Hepatocyte (in vitro differentiated cells): ENCODE data around the gene BIRC5. TPM values are rescaled to one million over a fixed set of nuclear protein-coding genes. Genes with fewer than 3 reads are reported as not detected.
A peak's percentile ranks its signal among the peaks of the same experiment; 100 is the strongest.

Experiments
- DNase-seq: peaks from one replicate; pipeline ENCODE4 v3.0.0-alpha.2; 2016; ENCODE audit warnings: low spot score
- H2AFZ ChIP-seq: fragments of 200-600 bp; sonication (generic); 2 replicates; pipeline ENCODE4 v1.6.0; 2016; ENCODE audit warnings: antibody characterized with exemption, mild to moderate bottlenecking
- H3K27ac ChIP-seq: fragments of 200-600 bp; sonication (generic); 2 replicates; pipeline ENCODE4 v1.5.1; 2016; ENCODE audit warnings: mild to moderate bottlenecking
- H3K27me3 ChIP-seq: fragments of 200-600 bp; sonication (generic); 2 replicates; pipeline ENCODE4 v1.6.1; 2016
- H3K36me3 ChIP-seq: fragments of 200-600 bp; sonication (generic); replicated peaks from 2 replicates; pipeline ENCODE4 v1.5.1; 2016; ENCODE audit warnings: low read depth; ENCODE audit not compliant: insufficient read depth
- H3K4me1 ChIP-seq: fragments of 200-600 bp; sonication (generic); 2 replicates; pipeline ENCODE4 v1.5.1; 2016; ENCODE audit warnings: mild to moderate bottlenecking, moderate library complexity; ENCODE audit not compliant: insufficient read depth
- H3K4me2 ChIP-seq: fragments of 200-600 bp; sonication (generic); 2 replicates; pipeline ENCODE4 v1.6.0; 2016
- H3K4me3 ChIP-seq: fragments of 200-600 bp; sonication (generic); 2 replicates; pipeline ENCODE4 v1.5.1; 2016; ENCODE audit warnings: mild to moderate bottlenecking
- H3K79me2 ChIP-seq: fragments of 200-600 bp; sonication (generic); 2 replicates; pipeline ENCODE4 v1.6.0; 2017; ENCODE audit warnings: mild to moderate bottlenecking
- H3K9me2 ChIP-seq: fragments of 200-600 bp; sonication (generic); replicated peaks from 2 replicates; pipeline ENCODE4 v1.6.0; 2017; ENCODE audit warnings: mild to moderate bottlenecking; ENCODE audit not compliant: insufficient read depth
- H3K9me3 ChIP-seq: fragments of 200-600 bp; sonication (generic); 2 replicates; pipeline ENCODE4 v1.5.1; 2016; ENCODE audit warnings: low read depth, mild to moderate bottlenecking
- H4K20me1 ChIP-seq: fragments of 200-600 bp; sonication (generic); 2 replicates; pipeline ENCODE4 v1.6.0; 2016; ENCODE audit warnings: mild to moderate bottlenecking; ENCODE audit not compliant: insufficient read depth, poor library complexity, severe bottlenecking
- EZH2 ChIP-seq: fragments of 200-600 bp; sonication (generic); IDR thresholded peaks from 2 replicates; pipeline ENCODE4 v1.6.1; 2016; ENCODE audit warnings: antibody characterized with exemption, mild to moderate bottlenecking, borderline replicate concordance
- EZH2phosphoT487 ChIP-seq: fragments of 200-600 bp; sonication (generic); IDR thresholded peaks from one replicate; pipeline ENCODE4 v1.6.1; 2018; ENCODE audit warnings: antibody characterized with exemption, mild to moderate bottlenecking, low read depth, moderate library complexity; ENCODE audit not compliant: unreplicated experiment, severe bottlenecking
- WGBS: methylation state at CpG from one replicate; pipeline ENCODE4 v1.1.6; 2016; ENCODE audit warnings: low lambda C conversion rate; ENCODE audit errors: missing lambda C conversion rate; 5-methylcytosine and 5-hydroxymethylcytosine counted together
- polyA plus RNA-seq: library from polyadenylated mRNA; unstranded; fragments of >200 nt; fragmentation: Nextera tagmentation; extraction: Ambion mirVana; gene quantifications from 2 replicates; pipeline ENCODE4 v1.2.1, GENCODE V29; 2016
- small RNA-seq: library from RNA; depleted of rRNA; stranded (forward); fragments of <200 nt; gene quantifications from one replicate; pipeline ENCODE3, GENCODE V24; 2014
- total RNA-seq: library from RNA; depleted of rRNA; stranded (reverse); fragments of >200 nt; gene quantifications from 2 replicates; pipeline ENCODE4 v1.2.3, GENCODE V29; 2014
- TF ChIP-seq, protein P1 (sequence below): fragments of 200-600 bp; sonication (generic); IDR thresholded peaks from 2 replicates; pipeline ENCODE4 v1.5.1; 2016; ENCODE audit warnings: antibody characterized with exemption, mild to moderate bottlenecking; ENCODE audit not compliant: poor library complexity

The BIRC5 gene
- total and polyA plus RNA-seq, 2 experiments from 2014 or later: 12.4 to 14.6 TPM

DNA sequence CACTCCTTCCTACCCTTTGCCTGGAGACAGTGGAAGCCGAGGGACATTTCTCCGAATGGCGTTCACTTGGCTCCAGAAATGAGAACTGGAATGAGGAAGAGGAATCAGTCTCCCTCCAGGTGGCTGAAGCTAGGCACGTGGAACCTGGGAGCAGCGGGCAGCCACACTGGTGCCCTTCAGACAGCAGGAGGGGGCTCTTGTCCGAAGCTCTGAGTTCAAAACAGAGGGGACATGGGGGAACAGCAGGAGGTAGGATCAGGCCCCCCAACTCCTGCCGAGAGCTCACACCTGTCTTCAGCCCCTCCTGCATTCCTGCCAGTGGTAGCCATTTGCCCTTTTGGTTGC lies 58.8 kb downstream of the BIRC5 start:
- Histone ChIP-seq H3K4me1 (peaks cover 47% of the 10 kb centered on the region), H3K9me3 (no peaks in the 10 kb centered on the region), H3K27me3 (no peaks in the 10 kb centered on the region), H3K36me3 (no peaks in the 10 kb centered on the region), H3K4me2 (peak overlapping the region; percentile 55), H3K79me2 (no peaks in the 10 kb centered on the region), H3K27ac (peak overlapping the region; percentile 76), H2AFZ (no peak overlapping the region), H3K9me2 (no peaks in the 10 kb centered on the region), H4K20me1 (no peaks in the 10 kb centered on the region), H3K4me3 (no peak overlapping the region)
- 48% methylated on average over 7 of the region's 7 CpGs for WGBS
- no peak for DNase-seq
- TF ChIP-seq EZH2phosphoT487 (no peak), EZH2 (no peak)
- TF ChIP-seq, protein P1, sequence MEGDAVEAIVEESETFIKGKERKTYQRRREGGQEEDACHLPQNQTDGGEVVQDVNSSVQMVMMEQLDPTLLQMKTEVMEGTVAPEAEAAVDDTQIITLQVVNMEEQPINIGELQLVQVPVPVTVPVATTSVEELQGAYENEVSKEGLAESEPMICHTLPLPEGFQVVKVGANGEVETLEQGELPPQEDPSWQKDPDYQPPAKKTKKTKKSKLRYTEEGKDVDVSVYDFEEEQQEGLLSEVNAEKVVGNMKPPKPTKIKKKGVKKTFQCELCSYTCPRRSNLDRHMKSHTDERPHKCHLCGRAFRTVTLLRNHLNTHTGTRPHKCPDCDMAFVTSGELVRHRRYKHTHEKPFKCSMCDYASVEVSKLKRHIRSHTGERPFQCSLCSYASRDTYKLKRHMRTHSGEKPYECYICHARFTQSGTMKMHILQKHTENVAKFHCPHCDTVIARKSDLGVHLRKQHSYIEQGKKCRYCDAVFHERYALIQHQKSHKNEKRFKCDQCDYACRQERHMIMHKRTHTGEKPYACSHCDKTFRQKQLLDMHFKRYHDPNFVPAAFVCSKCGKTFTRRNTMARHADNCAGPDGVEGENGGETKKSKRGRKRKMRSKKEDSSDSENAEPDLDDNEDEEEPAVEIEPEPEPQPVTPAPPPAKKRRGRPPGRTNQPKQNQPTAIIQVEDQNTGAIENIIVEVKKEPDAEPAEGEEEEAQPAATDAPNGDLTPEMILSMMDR: no peak

GRCh38 chr17:78273813-78274212 lies 59.8 kb downstream of the BIRC5 start:
- Histone ChIP-seq H3K9me2 (no peaks in the 10 kb centered on the region), H3K27ac (no peak overlapping the region), H3K79me2 (no peaks in the 10 kb centered on the region), H3K9me3 (no peaks in the 10 kb centered on the region), H3K4me3 (no peak overlapping the region), H3K4me2 (no peak overlapping the region), H3K27me3 (no peaks in the 10 kb centered on the region), H3K4me1 (peaks cover 45% of the 10 kb centered on the region), H2AFZ (no peak overlapping the region), H4K20me1 (no peaks in the 10 kb centered on the region), H3K36me3 (no peaks in the 10 kb centered on the region)
- TF ChIP-seq, protein P1: no peak
- DNase-seq: peak; percentile 4
- WGBS: 92% methylated on average over 6 of the region's 6 CpGs

Small RNA genes within 50 kb of the gene (small RNA-seq; reads per million reads assigned to genes)
- not detected for gene AC087645.1

Other genes with a start within 250 kb of the BIRC5 start
- 20.9 and 26.7 TPM in 2 replicates for gene TMC6, start 85.5 kb upstream of the BIRC5 start, total RNA-seq
- gene TMC6, start 85.5 kb upstream of the BIRC5 start, polyA plus RNA-seq: 57.9 and 62.8 TPM in 2 replicates
- 0.07 and 0.16 TPM in 2 replicates for gene TMC8, start 83.5 kb upstream of the BIRC5 start, total RNA-seq
- 1.2 and 3.3 TPM in 2 replicates for gene TMC8, start 83.5 kb upstream of the BIRC5 start, polyA plus RNA-seq
- 0.32 and 0.33 TPM in 2 replicates for gene C17orf99, start 67.9 kb upstream of the BIRC5 start, total RNA-seq
- 0.62 and 0.77 TPM in 2 replicates for gene C17orf99, start 67.9 kb upstream of the BIRC5 start, polyA plus RNA-seq
- gene SYNGR2, start 45.7 kb upstream of the BIRC5 start, total RNA-seq: 48.3 and 72.5 TPM in 2 replicates
- 160 and 191 TPM in 2 replicates for gene SYNGR2, start 45.7 kb upstream of the BIRC5 start, polyA plus RNA-seq
- gene TK1, start 27.2 kb upstream of the BIRC5 start, total RNA-seq: 8.3 and 13.8 TPM in 2 replicates
- gene TK1, start 27.2 kb upstream of the BIRC5 start, polyA plus RNA-seq: 29.9 and 31.9 TPM in 2 replicates
- 61.2 and 86.2 TPM in 2 replicates for gene AFMID, start 26.9 kb upstream of the BIRC5 start, total RNA-seq
- gene AFMID, start 26.9 kb upstream of the BIRC5 start, polyA plus RNA-seq: 26.6 and 26.7 TPM in 2 replicates
- 0.27 TPM in 1 of 2 replicates, not detected in the other for gene TMEM235, start 17.4 kb downstream of the BIRC5 start, total RNA-seq
- gene TMEM235, start 17.4 kb downstream of the BIRC5 start, polyA plus RNA-seq: 0.21 and 0.30 TPM in 2 replicates
- gene SOCS3, start 145.8 kb downstream of the BIRC5 start, total RNA-seq: 130 and 172 TPM in 2 replicates
- 181 and 246 TPM in 2 replicates for gene SOCS3, start 145.8 kb downstream of the BIRC5 start, polyA plus RNA-seq
- gene PGS1, start 164.4 kb downstream of the BIRC5 start, total RNA-seq: 30.4 and 36.0 TPM in 2 replicates
- 42.5 and 52.2 TPM in 2 replicates for gene PGS1, start 164.4 kb downstream of the BIRC5 start, polyA plus RNA-seq